ENCODE measurements around the gene WDR45.
"Not testable (repeated sequence)": the region's sequence is repeated elsewhere in the genome, so short reads cannot be mapped to it uniquely, and the experiment has no call there.

Gene WDR45

GRCh38 chrX:49079489-49080428 lies at the start of gene WDR45:
Gene WDR45, minus strand, starts transcription at chrX:49079887. Its CDS starts 1,792 bp downstream, at chrX:49078095.
- in situ Hi-C loops (cut with MboI; ENCODE audit: low pct_unique_long_range_greater_than_20kb, low sequenced_read_pairs), result no loop called here
- DNase-seq, result peak; percentile 74

GRCh38 chrX:49129427-49129826 lies 49.7 kb upstream of the WDR45 start:
- peak; percentile 59 for DNase-seq
- in situ Hi-C loops (cut with MboI; ENCODE audit: low pct_unique_long_range_greater_than_20kb, low sequenced_read_pairs), result no loop called here

GRCh38 chrX:49127742-49128258 lies 48.1 kb upstream of the WDR45 start:
- DNase-seq, result peak; percentile 89
- in situ Hi-C loops (cut with MboI; ENCODE audit: low pct_unique_long_range_greater_than_20kb, low sequenced_read_pairs), result not testable (repeated sequence)

GRCh38 chrX:49122499-49122898 lies 42.8 kb upstream of the WDR45 start:
- no peak for DNase-seq
- in situ Hi-C loops (cut with MboI; ENCODE audit: low pct_unique_long_range_greater_than_20kb, low sequenced_read_pairs), result no loop called here

- in situ Hi-C loops (cut with MboI; ENCODE audit: low pct_unique_long_range_greater_than_20kb, low sequenced_read_pairs), result no loop called here
- DNase-seq, result peak; percentile 41
Measured at GRCh38 chrX:49120091-49120490, 40.4 kb upstream of the WDR45 start.

GRCh38 chrX:49117581-49117980 lies 37.9 kb upstream of the WDR45 start:
- in situ Hi-C loops (cut with MboI; ENCODE audit: low pct_unique_long_range_greater_than_20kb, low sequenced_read_pairs), result no loop called here
- no peak for DNase-seq

- DNase-seq, result no peak
- in situ Hi-C loops (cut with MboI; ENCODE audit: low pct_unique_long_range_greater_than_20kb, low sequenced_read_pairs), result no loop called here
Measured at GRCh38 chrX:49116716-49117115, 37.0 kb upstream of the WDR45 start.

- DNase-seq, result no peak
Measured at GRCh38 chrX:49116076-49116475, 36.4 kb upstream of the WDR45 start.

GRCh38 chrX:49111791-49112190 lies 32.1 kb upstream of the WDR45 start:
- in situ Hi-C loops (cut with MboI; ENCODE audit: low pct_unique_long_range_greater_than_20kb, low sequenced_read_pairs), result no loop called here
- no peak for DNase-seq

More at GRCh38 chrX:49116076-49116475, 36.4 kb upstream of the WDR45 start:
- in situ Hi-C loops (cut with MboI; ENCODE audit: low pct_unique_long_range_greater_than_20kb, low sequenced_read_pairs), result no loop called here

GRCh38 chrX:49110417-49110816 lies 30.7 kb upstream of the WDR45 start:
- no peak for DNase-seq
- in situ Hi-C loops (cut with MboI; ENCODE audit: low pct_unique_long_range_greater_than_20kb, low sequenced_read_pairs), result no loop called here

- in situ Hi-C loops (cut with MboI; ENCODE audit: low pct_unique_long_range_greater_than_20kb, low sequenced_read_pairs), result no loop called here
- no peak for DNase-seq
Measured at GRCh38 chrX:49108641-49109040, 29.0 kb upstream of the WDR45 start.

- peak; percentile 74 for DNase-seq
- in situ Hi-C loops (cut with MboI; ENCODE audit: low pct_unique_long_range_greater_than_20kb, low sequenced_read_pairs), result no loop called here
Measured at GRCh38 chrX:49106930-49107329, 27.2 kb upstream of the WDR45 start.

- DNase-seq, result no peak
- in situ Hi-C loops (cut with MboI; ENCODE audit: low pct_unique_long_range_greater_than_20kb, low sequenced_read_pairs), result no loop called here
Measured at GRCh38 chrX:49106296-49106695, 26.6 kb upstream of the WDR45 start.

GRCh38 chrX:49103637-49104036 lies 23.9 kb upstream of the WDR45 start:
- no peak for DNase-seq
- in situ Hi-C loops (cut with MboI; ENCODE audit: low pct_unique_long_range_greater_than_20kb, low sequenced_read_pairs), result no loop called here

GRCh38 chrX:49102190-49102589 lies 22.5 kb upstream of the WDR45 start:
- no peak for DNase-seq
- in situ Hi-C loops (cut with MboI; ENCODE audit: low pct_unique_long_range_greater_than_20kb, low sequenced_read_pairs), result no loop called here

GRCh38 chrX:49101629-49101984 lies 21.9 kb upstream of the WDR45 start:
- no peak for DNase-seq
- in situ Hi-C loops (cut with MboI; ENCODE audit: low pct_unique_long_range_greater_than_20kb, low sequenced_read_pairs), result no loop called here

GRCh38 chrX:49100704-49101628 lies 21.3 kb upstream of the WDR45 start:
- in situ Hi-C loops (cut with MboI; ENCODE audit: low pct_unique_long_range_greater_than_20kb, low sequenced_read_pairs), result no loop called here
- DNase-seq, result peak; percentile 99

- in situ Hi-C loops (cut with MboI; ENCODE audit: low pct_unique_long_range_greater_than_20kb, low sequenced_read_pairs), result no loop called here
- no peak for DNase-seq
Measured at GRCh38 chrX:49096419-49096818, 16.7 kb upstream of the WDR45 start.

- in situ Hi-C loops (cut with MboI; ENCODE audit: low pct_unique_long_range_greater_than_20kb, low sequenced_read_pairs), result no loop called here
- no peak for DNase-seq
Measured at GRCh38 chrX:49089553-49089952, 9.9 kb upstream of the WDR45 start.
